A673 (cell line): Measurements from ENCODE around the gene BBS4.

Experiments used
- EZH2 ChIP-seq: fragments of 200-600 bp; sonication (generic); IDR thresholded peaks from 2 replicates; pipeline ENCODE4 v1.6.1; 2017; ENCODE audit warnings: borderline replicate concordance, low read depth, mild to moderate bottlenecking, mixed read lengths, antibody characterized with exemption, low read length; ENCODE audit not compliant: poor library complexity, severe bottlenecking
- TF ChIP-seq, protein P1 (sequence below): fragments of 300-800, 200-600 bp; sonication (generic); conservative IDR thresholded peaks from 2 replicates; pipeline ENCODE4 v1.5.1; 2017; ENCODE audit warnings: low read depth, mild to moderate bottlenecking, antibody characterized with exemption, low read length, moderate library complexity, mixed read lengths

- TF ChIP-seq, protein P1, sequence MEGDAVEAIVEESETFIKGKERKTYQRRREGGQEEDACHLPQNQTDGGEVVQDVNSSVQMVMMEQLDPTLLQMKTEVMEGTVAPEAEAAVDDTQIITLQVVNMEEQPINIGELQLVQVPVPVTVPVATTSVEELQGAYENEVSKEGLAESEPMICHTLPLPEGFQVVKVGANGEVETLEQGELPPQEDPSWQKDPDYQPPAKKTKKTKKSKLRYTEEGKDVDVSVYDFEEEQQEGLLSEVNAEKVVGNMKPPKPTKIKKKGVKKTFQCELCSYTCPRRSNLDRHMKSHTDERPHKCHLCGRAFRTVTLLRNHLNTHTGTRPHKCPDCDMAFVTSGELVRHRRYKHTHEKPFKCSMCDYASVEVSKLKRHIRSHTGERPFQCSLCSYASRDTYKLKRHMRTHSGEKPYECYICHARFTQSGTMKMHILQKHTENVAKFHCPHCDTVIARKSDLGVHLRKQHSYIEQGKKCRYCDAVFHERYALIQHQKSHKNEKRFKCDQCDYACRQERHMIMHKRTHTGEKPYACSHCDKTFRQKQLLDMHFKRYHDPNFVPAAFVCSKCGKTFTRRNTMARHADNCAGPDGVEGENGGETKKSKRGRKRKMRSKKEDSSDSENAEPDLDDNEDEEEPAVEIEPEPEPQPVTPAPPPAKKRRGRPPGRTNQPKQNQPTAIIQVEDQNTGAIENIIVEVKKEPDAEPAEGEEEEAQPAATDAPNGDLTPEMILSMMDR: no peak
- no peak for TF ChIP-seq EZH2
These were observed at the start of gene BBS4, which contains the start of gene HIGD2B for GRCh38 chr15:72685925-72686794.
